Neural crest cell (in vitro differentiated cells): Measurements from ENCODE around the gene CPN2. TPM values are rescaled to one million over a fixed set of nuclear protein-coding genes. Genes with fewer than 3 reads are reported as not detected.

Source experiments
- DNase-seq: peaks from one replicate; pipeline ENCODE4 v3.0.0; 2021; ENCODE audit warnings: low read depth, mixed read lengths, low spot score
- H3K27ac Mint-ChIP-seq: one replicate; pipeline ENCODE4 v1.8.0; 2021; ENCODE audit warnings: mild to moderate bottlenecking, mixed read lengths; ENCODE audit not compliant: unreplicated experiment
- H3K27me3 Mint-ChIP-seq: 2 replicates; pipeline ENCODE4 v1.8.0; 2021; ENCODE audit warnings: low read depth, mild to moderate bottlenecking, mixed read lengths
- H3K36me3 Mint-ChIP-seq: 2 replicates; pipeline ENCODE4 v1.8.0; 2021; ENCODE audit warnings: low read depth, mild to moderate bottlenecking, mixed read lengths
- H3K4me1 Mint-ChIP-seq: 2 replicates; pipeline ENCODE4 v1.8.0; 2021; ENCODE audit warnings: mixed read lengths
- H3K4me3 Mint-ChIP-seq: one replicate; pipeline ENCODE4 v1.8.0; 2021; ENCODE audit warnings: mild to moderate bottlenecking, mixed read lengths
- H3K9me3 Mint-ChIP-seq: 2 replicates; pipeline ENCODE4 v1.8.0; 2021; ENCODE audit warnings: mixed read lengths
- long read RNA-seq: library from polyadenylated mRNA; unstranded; transcript quantifications from one replicate; pipeline ENCODE4 v2.0.0, GENCODE V29; 2020
- total RNA-seq: library from RNA; stranded (reverse); gene quantifications from 2 replicates; pipeline ENCODE4 v1.2.1, GENCODE V29; 2021
- TF ChIP-seq, protein P1 (sequence below): fragments of 200-600 bp; sonication (generic); conservative IDR thresholded peaks from 2 replicates; pipeline ENCODE4 v1.5.0; 2021; ENCODE audit warnings: antibody characterized with exemption, mild to moderate bottlenecking

CPN2 gene
- total RNA-seq: not detected in 2 replicates
- long read RNA-seq: 0 reads

DNA sequence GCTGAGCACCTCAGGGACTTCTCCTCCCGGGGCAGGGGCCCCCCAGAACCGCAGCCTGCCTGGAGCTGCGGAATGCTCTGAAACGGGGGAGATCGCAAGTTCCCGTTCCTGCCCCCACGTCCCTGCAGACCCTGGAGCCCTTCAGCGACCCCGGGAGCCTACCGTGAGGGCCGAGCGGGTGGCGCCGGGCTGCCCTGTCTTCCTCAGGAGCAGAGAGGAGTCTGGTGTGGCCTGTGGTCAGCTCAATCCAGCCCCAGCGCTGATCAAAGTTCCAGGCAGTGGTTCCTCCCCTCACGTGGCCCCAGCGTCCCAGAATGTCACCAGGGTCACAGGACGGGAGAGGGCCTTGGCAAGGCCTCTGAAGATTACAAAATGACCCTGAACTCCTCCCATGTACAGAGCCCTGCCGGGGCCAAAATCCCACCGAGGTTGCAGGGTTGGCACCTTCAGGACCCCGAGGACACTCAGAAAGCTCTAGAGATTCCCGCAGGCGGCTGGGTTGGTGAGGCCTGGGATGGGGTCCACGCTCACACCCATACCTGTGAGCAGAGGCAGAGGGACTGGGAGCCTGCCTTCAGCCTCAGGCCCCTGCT is at the start of gene CPN2:
TSS of gene CPN2 (minus strand) at position 249 of the 593 bp plus-strand sequence. CDS start 8,626 bp downstream, outside the sequence.
- H3K27ac Mint-ChIP-seq: no peak within 1 kb of the TSS
- H3K27me3 Mint-ChIP-seq: no peaks in the 10 kb centered on the region
- no peaks in the 10 kb centered on the region for H3K36me3 Mint-ChIP-seq
- TF ChIP-seq, protein P1, sequence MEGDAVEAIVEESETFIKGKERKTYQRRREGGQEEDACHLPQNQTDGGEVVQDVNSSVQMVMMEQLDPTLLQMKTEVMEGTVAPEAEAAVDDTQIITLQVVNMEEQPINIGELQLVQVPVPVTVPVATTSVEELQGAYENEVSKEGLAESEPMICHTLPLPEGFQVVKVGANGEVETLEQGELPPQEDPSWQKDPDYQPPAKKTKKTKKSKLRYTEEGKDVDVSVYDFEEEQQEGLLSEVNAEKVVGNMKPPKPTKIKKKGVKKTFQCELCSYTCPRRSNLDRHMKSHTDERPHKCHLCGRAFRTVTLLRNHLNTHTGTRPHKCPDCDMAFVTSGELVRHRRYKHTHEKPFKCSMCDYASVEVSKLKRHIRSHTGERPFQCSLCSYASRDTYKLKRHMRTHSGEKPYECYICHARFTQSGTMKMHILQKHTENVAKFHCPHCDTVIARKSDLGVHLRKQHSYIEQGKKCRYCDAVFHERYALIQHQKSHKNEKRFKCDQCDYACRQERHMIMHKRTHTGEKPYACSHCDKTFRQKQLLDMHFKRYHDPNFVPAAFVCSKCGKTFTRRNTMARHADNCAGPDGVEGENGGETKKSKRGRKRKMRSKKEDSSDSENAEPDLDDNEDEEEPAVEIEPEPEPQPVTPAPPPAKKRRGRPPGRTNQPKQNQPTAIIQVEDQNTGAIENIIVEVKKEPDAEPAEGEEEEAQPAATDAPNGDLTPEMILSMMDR: no peak
- no peaks in the 10 kb centered on the region for H3K4me1 Mint-ChIP-seq
- no peak for DNase-seq
- no peaks in the 10 kb centered on the region for H3K9me3 Mint-ChIP-seq
- H3K4me3 Mint-ChIP-seq: no peak within 1 kb of the TSS

GRCh38 chr3:194399874-194400411 is 48.8 kb upstream of the CPN2 start:
- no peaks in the 10 kb centered on the region for H3K9me3 Mint-ChIP-seq
- TF ChIP-seq, protein P1: no peak
- peaks cover 3% of the 10 kb centered on the region for H3K27me3 Mint-ChIP-seq
- no peak overlapping the region for H3K4me3 Mint-ChIP-seq
- no peak overlapping the region for H3K27ac Mint-ChIP-seq
- peaks cover 45% of the 10 kb centered on the region for H3K4me1 Mint-ChIP-seq
- peaks cover 3% of the 10 kb centered on the region for H3K36me3 Mint-ChIP-seq
- DNase-seq: no peak

- DNase-seq: no peak
- TF ChIP-seq, protein P1: no peak
- Mint-ChIP-seq H3K36me3 (peaks cover 3% of the 10 kb centered on the region), H3K27ac (no peak within 1 kb of the TSS), H3K4me3 (no peak within 1 kb of the TSS), H3K4me1 (peaks cover 40% of the 10 kb centered on the region), H3K27me3 (peaks cover 3% of the 10 kb centered on the region), H3K9me3 (no peaks in the 10 kb centered on the region)
These were observed 48.0 kb upstream of the CPN2 start, which contains the start of gene GP5 for GRCh38 chr3:194399166-194399565. Gene GP5 (minus strand): TSS chr3:194399266. CDS start chr3:194398282, 984 bp downstream.

GRCh38 chr3:194397757-194398312 is 46.7 kb upstream of the CPN2 start:
- Mint-ChIP-seq H3K9me3 (no peaks in the 10 kb centered on the region), H3K36me3 (peaks cover 3% of the 10 kb centered on the region), H3K27me3 (peaks cover 3% of the 10 kb centered on the region), H3K4me1 (peaks cover 40% of the 10 kb centered on the region), H3K27ac (no peak overlapping the region), H3K4me3 (no peak overlapping the region)
- DNase-seq: no peak
- TF ChIP-seq, protein P1: no peak

DNA sequence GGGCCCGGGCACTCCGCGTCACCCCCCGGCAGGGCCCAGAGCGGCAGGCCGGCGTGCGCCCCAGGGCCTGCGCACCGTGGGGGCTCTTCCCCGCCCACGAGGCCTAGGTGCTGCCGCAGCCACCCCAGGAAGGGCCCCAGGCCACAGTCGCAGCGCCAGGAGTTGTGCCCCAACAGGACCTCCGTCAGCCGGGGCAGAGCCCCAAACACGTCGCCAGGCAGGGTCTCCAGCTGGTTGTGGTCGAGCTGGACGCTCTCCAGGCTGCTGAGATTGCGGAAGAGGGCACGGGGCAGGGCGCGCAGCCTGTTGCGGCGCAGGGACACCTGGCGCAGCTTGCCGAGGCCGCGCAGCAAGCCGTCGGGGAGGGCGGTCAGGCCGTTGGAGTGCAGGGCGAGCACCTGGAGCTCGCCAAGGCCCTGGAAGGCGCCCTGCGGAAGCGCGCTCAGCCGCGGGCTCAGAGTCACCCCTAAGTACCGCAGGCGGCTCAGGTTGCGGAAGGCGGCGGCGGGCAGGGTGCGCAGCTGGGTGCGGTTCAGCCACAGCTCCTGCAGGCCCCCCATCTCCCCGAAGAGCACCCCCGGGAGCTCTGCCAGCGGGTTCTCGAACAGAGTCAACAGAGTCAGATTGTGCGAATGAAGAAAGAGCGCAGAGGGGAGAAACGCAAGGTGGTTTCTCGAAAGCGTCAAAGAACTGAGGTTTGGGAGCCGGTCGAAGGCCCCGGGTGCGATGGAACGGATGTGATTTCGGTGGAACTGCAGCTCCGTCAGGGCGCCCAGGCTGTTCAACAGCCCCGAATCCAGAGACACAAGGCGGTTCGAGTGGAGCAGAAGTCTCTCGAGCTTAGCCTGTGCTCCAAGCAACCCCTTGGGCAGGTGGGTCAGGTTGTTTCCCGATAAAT is 46.0 kb upstream of the CPN2 start:
- no peak overlapping the region for H3K4me3 Mint-ChIP-seq
- DNase-seq: no peak

More for the DNA sequence above, 46.0 kb upstream of the CPN2 start:
- Mint-ChIP-seq H3K27me3 (peaks cover 3% of the 10 kb centered on the region), H3K27ac (no peak overlapping the region), H3K4me1 (peaks cover 37% of the 10 kb centered on the region), H3K9me3 (no peaks in the 10 kb centered on the region), H3K36me3 (peaks cover under 1% of the 10 kb centered on the region)
- TF ChIP-seq, protein P1: no peak
